B cell (primary cell): Measurements from ENCODE around the gene ANKRD50.

Experiments used
- EZH2 ChIP-seq: IDR thresholded peaks from 2 replicates; pipeline ENCODE4 v1.6.1; 2012; ENCODE audit warnings: borderline replicate concordance, low read depth, mild to moderate bottlenecking, moderate library complexity, low read length; ENCODE audit not compliant: insufficient read depth, poor library complexity, severe bottlenecking
- TF ChIP-seq, protein P1 (sequence below): fragments of 200-600 bp; IDR thresholded peaks from one replicate; pipeline ENCODE4 v1.8.0; 2022; ENCODE audit warnings: antibody characterized with exemption, mild to moderate bottlenecking

DNA sequence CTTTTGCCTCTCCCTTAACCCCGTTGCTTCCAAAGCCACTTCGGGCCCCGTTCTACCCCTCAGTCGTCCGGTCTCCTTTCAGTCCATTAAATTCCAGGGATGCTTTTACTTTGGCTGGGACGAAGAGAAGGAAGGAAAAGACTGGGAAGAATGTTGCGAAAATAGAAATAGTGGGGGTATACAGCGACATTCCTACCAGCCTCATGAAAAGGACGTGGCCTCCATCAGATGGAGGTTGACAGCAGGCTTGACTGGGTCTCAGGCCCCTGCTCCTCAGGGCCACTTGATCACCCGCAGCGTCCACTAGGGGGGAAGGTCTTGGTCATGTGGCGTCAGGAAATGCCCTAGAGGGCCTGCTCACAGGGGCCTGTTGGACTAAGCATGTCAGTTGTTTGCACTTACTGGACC, 657 bp upstream of the ANKRD50 start:
- TF ChIP-seq, protein P1, sequence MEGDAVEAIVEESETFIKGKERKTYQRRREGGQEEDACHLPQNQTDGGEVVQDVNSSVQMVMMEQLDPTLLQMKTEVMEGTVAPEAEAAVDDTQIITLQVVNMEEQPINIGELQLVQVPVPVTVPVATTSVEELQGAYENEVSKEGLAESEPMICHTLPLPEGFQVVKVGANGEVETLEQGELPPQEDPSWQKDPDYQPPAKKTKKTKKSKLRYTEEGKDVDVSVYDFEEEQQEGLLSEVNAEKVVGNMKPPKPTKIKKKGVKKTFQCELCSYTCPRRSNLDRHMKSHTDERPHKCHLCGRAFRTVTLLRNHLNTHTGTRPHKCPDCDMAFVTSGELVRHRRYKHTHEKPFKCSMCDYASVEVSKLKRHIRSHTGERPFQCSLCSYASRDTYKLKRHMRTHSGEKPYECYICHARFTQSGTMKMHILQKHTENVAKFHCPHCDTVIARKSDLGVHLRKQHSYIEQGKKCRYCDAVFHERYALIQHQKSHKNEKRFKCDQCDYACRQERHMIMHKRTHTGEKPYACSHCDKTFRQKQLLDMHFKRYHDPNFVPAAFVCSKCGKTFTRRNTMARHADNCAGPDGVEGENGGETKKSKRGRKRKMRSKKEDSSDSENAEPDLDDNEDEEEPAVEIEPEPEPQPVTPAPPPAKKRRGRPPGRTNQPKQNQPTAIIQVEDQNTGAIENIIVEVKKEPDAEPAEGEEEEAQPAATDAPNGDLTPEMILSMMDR = no peak
- TF ChIP-seq EZH2 = no peak
